ENCODE measurements around the gene PDE4D.

DNA sequence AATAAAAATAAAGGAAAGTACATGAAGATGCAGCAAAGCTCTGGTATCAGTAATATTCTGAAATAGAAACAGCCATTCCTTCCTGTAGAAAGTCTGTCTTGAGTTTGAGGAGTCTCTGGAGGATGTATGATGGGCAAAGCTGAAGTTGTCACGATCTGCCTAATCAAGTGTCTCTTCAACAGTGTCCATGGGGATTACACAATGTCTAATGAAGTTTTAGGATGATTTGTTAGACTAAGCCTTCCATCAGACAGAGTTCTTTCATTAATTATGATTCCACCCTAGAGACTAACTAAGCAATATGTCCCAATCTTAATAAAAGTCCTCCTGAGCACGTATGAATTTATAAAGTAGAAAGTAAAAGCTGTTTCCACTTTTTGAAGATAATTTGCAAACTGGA lies 26.9 kb downstream of the PDE4D start:
- TF ChIP-seq, protein P1, sequence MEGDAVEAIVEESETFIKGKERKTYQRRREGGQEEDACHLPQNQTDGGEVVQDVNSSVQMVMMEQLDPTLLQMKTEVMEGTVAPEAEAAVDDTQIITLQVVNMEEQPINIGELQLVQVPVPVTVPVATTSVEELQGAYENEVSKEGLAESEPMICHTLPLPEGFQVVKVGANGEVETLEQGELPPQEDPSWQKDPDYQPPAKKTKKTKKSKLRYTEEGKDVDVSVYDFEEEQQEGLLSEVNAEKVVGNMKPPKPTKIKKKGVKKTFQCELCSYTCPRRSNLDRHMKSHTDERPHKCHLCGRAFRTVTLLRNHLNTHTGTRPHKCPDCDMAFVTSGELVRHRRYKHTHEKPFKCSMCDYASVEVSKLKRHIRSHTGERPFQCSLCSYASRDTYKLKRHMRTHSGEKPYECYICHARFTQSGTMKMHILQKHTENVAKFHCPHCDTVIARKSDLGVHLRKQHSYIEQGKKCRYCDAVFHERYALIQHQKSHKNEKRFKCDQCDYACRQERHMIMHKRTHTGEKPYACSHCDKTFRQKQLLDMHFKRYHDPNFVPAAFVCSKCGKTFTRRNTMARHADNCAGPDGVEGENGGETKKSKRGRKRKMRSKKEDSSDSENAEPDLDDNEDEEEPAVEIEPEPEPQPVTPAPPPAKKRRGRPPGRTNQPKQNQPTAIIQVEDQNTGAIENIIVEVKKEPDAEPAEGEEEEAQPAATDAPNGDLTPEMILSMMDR (IDR thresholded peaks at IDR 0.05), result no peak
- TF ChIP-seq POLR2A (IDR thresholded peaks at IDR 0.05), result no peak
- TF ChIP-seq POLR2AphosphoS5 (IDR thresholded peaks at IDR 0.05), result no peak
